GM18907 (cell line): ENCODE measurements around the gene FTSJ3.
"Not testable (repeated sequence)": the region's sequence is repeated elsewhere in the genome, so short reads cannot be mapped to it uniquely, and the experiment has no call there.

Experiments
- ATAC-seq: cut with Tn5 transposase; IDR thresholded peaks from one replicate; pipeline ENCODE4 v1.9.1; 2021; ENCODE audit warnings: mild to moderate bottlenecking, moderate library complexity; ENCODE audit not compliant: unreplicated experiment

FTSJ3 gene

GRCh38 chr17:63843387-63843888 is 16.0 kb upstream of the FTSJ3 start:
- ATAC-seq, result not testable (repeated sequence)

- ATAC-seq, result peak; percentile 76
These were observed 15.3 kb upstream of the FTSJ3 start, which contains the start of gene SMARCD2 for GRCh38 chr17:63842540-63843386. SMARCD2 (minus strand) TSS chr17:63842685; CDS start chr17:63842674, 11 bp downstream.

GRCh38 chr17:63842173-63842539 is 14.7 kb upstream of the FTSJ3 start:
- peak; percentile 31 for ATAC-seq

- no peak for ATAC-seq
These were observed 14.1 kb upstream of the FTSJ3 start for GRCh38 chr17:63841350-63842172.

GRCh38 chr17:63840591-63841349 is 13.3 kb upstream of the FTSJ3 start:
- no peak for ATAC-seq

GRCh38 chr17:63838631-63839171 is 11.2 kb upstream of the FTSJ3 start:
- no peak for ATAC-seq

GRCh38 chr17:63837962-63838600 is 10.6 kb upstream of the FTSJ3 start:
- no peak for ATAC-seq

- ATAC-seq, result no peak
These were observed 10.0 kb upstream of the FTSJ3 start for GRCh38 chr17:63837480-63837879.

- ATAC-seq, result no peak
These were observed 9.3 kb upstream of the FTSJ3 start for GRCh38 chr17:63836811-63837210.

GRCh38 chr17:63835167-63835720 is 7.8 kb upstream of the FTSJ3 start:
- ATAC-seq, result no peak

- peak; percentile 55 for ATAC-seq
These were observed 7.1 kb upstream of the FTSJ3 start for GRCh38 chr17:63834431-63835166.

GRCh38 chr17:63833741-63834373 is 6.4 kb upstream of the FTSJ3 start:
- ATAC-seq, result no peak

GRCh38 chr17:63833026-63833740 is 5.7 kb upstream of the FTSJ3 start:
- ATAC-seq, result no peak

- no peak for ATAC-seq
These were observed 5.0 kb upstream of the FTSJ3 start for GRCh38 chr17:63832455-63832854.

GRCh38 chr17:63832014-63832413 is 4.6 kb upstream of the FTSJ3 start:
- no peak for ATAC-seq

GRCh38 chr17:63831505-63831904 is 4.0 kb upstream of the FTSJ3 start:
- ATAC-seq, result no peak

- no peak for ATAC-seq
These were observed 3.5 kb upstream of the FTSJ3 start for GRCh38 chr17:63830904-63831491.

GRCh38 chr17:63830278-63830677 is 2.8 kb upstream of the FTSJ3 start:
- no peak for ATAC-seq
